Endothelial cell of umbilical vein (primary cell): Measurements from ENCODE around the gene LTBP1. TPM values are rescaled to one million over a fixed set of nuclear protein-coding genes. Genes with fewer than 3 reads are reported as not detected.
A peak's percentile ranks its signal among the peaks of the same experiment; 100 is the strongest.

Experiments
- BruUV-seq: library from RNA; stranded (reverse); fragments of 400-500 nt; replicated peaks from 2 replicates; lab custom pipeline; 2021; lab: Mats Ljungman, UMichigan
- CTCF ChIA-PET: fragments of 300-600, 350-600 bp; sonication (Branson Sonifier 250); formaldehyde crosslinking; loops from one replicate; lab custom pipeline; 2021; ENCODE audit warnings: antibody characterized with exemption, inconsistent platforms; lab: Charles Lee
- POLR2A ChIA-PET: fragments of 300-600, 350-600 bp; sonication (Branson Sonifier 250); formaldehyde crosslinking; loops from one replicate; lab custom pipeline; 2021; ENCODE audit warnings: antibody characterized with exemption, inconsistent platforms; lab: Charles Lee
- DNase-seq: peaks from one replicate; pipeline ENCODE4 v3.0.0-alpha.2; 2011; ENCODE audit warnings: low read depth, low spot score
- FAIRE-seq: peaks from 2 replicates; lab custom pipeline; 2011; peaks lifted over from hg19 to GRCh38; lab: Jason Lieb, UNC
- H2AFZ ChIP-seq: 2 replicates; pipeline ENCODE4 v1.6.0; 2012; ENCODE audit warnings: low read depth, low read length, control low read depth, inconsistent platforms
- H3K27ac ChIP-seq: 2 replicates; pipeline ENCODE4 v1.5.1; 2011; ENCODE audit warnings: low read depth, mild to moderate bottlenecking, control low read depth, low read length, moderate library complexity; ENCODE audit not compliant: insufficient read depth
- H3K27me3 ChIP-seq, 2 experiments: 2 replicates each; pipeline versions ENCODE4 v1.6.0 to v1.6.1; 2011; ENCODE audit warnings: low read length in 2 of 2, mixed read lengths in 1 of 2; ENCODE audit not compliant: control insufficient read depth in 2 of 2, insufficient read depth in 2 of 2
- H3K36me3 ChIP-seq, 2 experiments: 2 replicates in 1 of 2; 3 replicates in 1 of 2; pipeline ENCODE4 v1.5.1; 2011; ENCODE audit warnings: low read length in 2 of 2, mild to moderate bottlenecking in 1 of 2, moderate library complexity in 1 of 2; ENCODE audit not compliant: control insufficient read depth in 2 of 2, insufficient read depth in 2 of 2; ENCODE audit errors: extremely low read depth in 1 of 2
- H3K4me1 ChIP-seq: 3 replicates; pipeline ENCODE4 v1.5.1; 2011; ENCODE audit warnings: mild to moderate bottlenecking, low read length; ENCODE audit not compliant: control insufficient read depth, insufficient read depth; ENCODE audit errors: extremely low read depth
- H3K4me2 ChIP-seq: 2 replicates; pipeline ENCODE4 v1.6.1; 2011; ENCODE audit warnings: low read length, control low read depth, mixed read lengths; ENCODE audit not compliant: insufficient read depth
- H3K4me3 ChIP-seq, 3 experiments: fragments of 200-600 bp in 1 of 3; sonication (generic), shearing (Covaris generic) in 1 of 3; replicated peaks in 1 of 3; 2 replicates each; pipeline ENCODE4 v1.5.1; 2011 to 2016; ENCODE audit warnings: control low read depth in 3 of 3, low read length in 3 of 3, mild to moderate bottlenecking in 2 of 3, inconsistent platforms in 1 of 3, low read depth in 1 of 3, moderate library complexity in 1 of 3; ENCODE audit not compliant: insufficient read depth in 1 of 3
- H3K79me2 ChIP-seq: 2 replicates; pipeline ENCODE4 v1.6.0; 2012; ENCODE audit warnings: low read length, inconsistent platforms; ENCODE audit not compliant: control insufficient read depth, insufficient read depth
- H3K9ac ChIP-seq: replicated peaks from 2 replicates; pipeline ENCODE3; 2011; ENCODE audit warnings: low read length, control low read depth; ENCODE audit not compliant: insufficient read depth; ENCODE audit errors: extremely low read depth
- H3K9me1 ChIP-seq: replicated peaks from 3 replicates; pipeline ENCODE4 v1.6.0; 2011; ENCODE audit warnings: mild to moderate bottlenecking, low read length; ENCODE audit not compliant: control insufficient read depth, insufficient read depth; ENCODE audit errors: extremely low read depth
- H3K9me3 ChIP-seq: replicated peaks from 2 replicates; pipeline ENCODE4 v1.5.1; 2012; ENCODE audit warnings: low read length, inconsistent platforms; ENCODE audit not compliant: control insufficient read depth, insufficient read depth
- H4K20me1 ChIP-seq: replicated peaks from 2 replicates; pipeline ENCODE3; 2011; ENCODE audit warnings: mild to moderate bottlenecking, low read length; ENCODE audit not compliant: control insufficient read depth, insufficient read depth; ENCODE audit errors: extremely low read depth
- GATA2 ChIP-seq: IDR thresholded peaks from 2 replicates; pipeline ENCODE4 v1.7.0; 2011; ENCODE audit warnings: low read depth, mild to moderate bottlenecking, moderate library complexity, mixed read lengths, low read length; ENCODE audit not compliant: insufficient read length, insufficient read depth
- MYC ChIP-seq: IDR thresholded peaks from one replicate; pipeline ENCODE4 v1.6.1; 2011; ENCODE audit warnings: mild to moderate bottlenecking, low read depth, low read length
- POLR2AphosphoS5 ChIP-seq: IDR thresholded peaks from 2 replicates; pipeline ENCODE4 v1.6.1; 2012; ENCODE audit warnings: low read depth, mild to moderate bottlenecking, control low read depth, low read length, moderate library complexity; ENCODE audit not compliant: insufficient read depth
- dilution Hi-C: fragments of 300-500 bp; cut with MboI; formaldehyde crosslinking; loops from one replicate; pipeline ENCODE4 v1.15.0; 2019; ENCODE audit warnings: low sequenced_read_pairs; ENCODE audit not compliant: extremely low pct_ligation_motif_present
- intact Hi-C: fragments of 100-400 bp; cut with micrococcal nuclease; formaldehyde crosslinking; loops from one replicate; pipeline ENCODE4 v1.10.0; 2022
- polyA plus RNA-seq, 4 experiments: library from polyadenylated mRNA; depleted of rRNA in 3 of 4; stranded (reverse) in 3 of 4; unstranded in 1 of 4; fragments of >200 nt; gene quantifications; 2 replicates each; pipeline versions ENCODE4 v1.2.1 to v1.2.3, GENCODE V29; 2011 to 2012; ENCODE audit warnings: missing spikeins in 1 of 4
- total RNA-seq: library from RNA; stranded (reverse); gene quantifications from 2 replicates; pipeline ENCODE4 v1.2.3, GENCODE V29; 2021
- TF ChIP-seq, protein P1 (sequence below), 2 donors: IDR thresholded peaks; 1 replicate in 1 of 2; 2 replicates in 1 of 2; pipeline ENCODE4 v1.5.1; 2011; ENCODE audit warnings: low read length in 2 of 2, mild to moderate bottlenecking in 2 of 2, moderate library complexity in 2 of 2, control low read depth in 1 of 2, inconsistent platforms in 1 of 2, low read depth in 1 of 2; ENCODE audit not compliant: insufficient read depth in 1 of 2; ENCODE audit errors: extremely low read depth in 1 of 2

LTBP1 gene
- total and polyA plus RNA-seq, 2 donors (not counting 3 experiments of a cell fraction or from before 2014, with no cell fraction given): 57.4 to 68.2 TPM

DNA sequence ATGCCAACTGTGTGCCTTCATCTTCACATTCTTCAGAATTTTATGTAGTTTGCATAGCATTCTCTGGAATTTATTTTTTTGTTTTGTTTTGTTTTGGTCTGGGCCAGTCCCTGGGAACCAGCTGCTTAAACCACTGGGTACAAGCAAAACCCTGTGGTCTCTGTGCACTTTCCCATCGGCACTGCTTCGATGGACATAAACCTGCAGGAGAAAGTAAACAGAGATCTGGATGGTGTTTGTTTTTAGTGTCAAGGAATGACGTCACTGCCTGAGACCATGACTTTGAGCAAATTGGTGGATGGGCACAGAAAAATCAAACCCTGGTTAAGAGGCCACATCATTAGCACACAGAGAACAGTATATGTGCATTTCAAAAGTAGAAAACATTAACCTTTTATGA, 465.0 kb downstream of the LTBP1 start:
- POLR2A ChIA-PET: no interaction called here
- CTCF ChIA-PET: interaction anchor here (1.4 to 7.2 kb wide), 8 partner anchors 9 to 187 kb away, joined by 5 to 154 read pairs (median 16); partner anchors contain the start of gene FAM98A
- H3K79me2 ChIP-seq: no peaks in the 10 kb centered on the region
- H3K4me1 ChIP-seq: peaks cover 4% of the 10 kb centered on the region
- H3K27ac ChIP-seq: no peak overlapping the region
- no peaks in the 10 kb centered on the region for H3K27me3 ChIP-seq
- H3K4me3 ChIP-seq: no peak overlapping the region
- no TSS peak for BruUV-seq
- H3K36me3 ChIP-seq: no peaks in the 10 kb centered on the region
- TF ChIP-seq POLR2AphosphoS5 (no peak), MYC (no peak)
- H2AFZ ChIP-seq: no peak overlapping the region
- H4K20me1 ChIP-seq: no peaks in the 10 kb centered on the region
- no peak overlapping the region for H3K4me2 ChIP-seq
- no peak for FAIRE-seq
- no peaks in the 10 kb centered on the region for H3K9me3 ChIP-seq
- DNase-seq: no peak
- H3K9ac ChIP-seq: no peak overlapping the region
- intact Hi-C loops: loop anchor here (2.0 kb wide), 1 partner anchor 65 kb away; the partner anchor contains the start of gene RASGRP3
- H3K9me1 ChIP-seq: no peaks in the 10 kb centered on the region
- dilution Hi-C loops: no loop called here

DNA sequence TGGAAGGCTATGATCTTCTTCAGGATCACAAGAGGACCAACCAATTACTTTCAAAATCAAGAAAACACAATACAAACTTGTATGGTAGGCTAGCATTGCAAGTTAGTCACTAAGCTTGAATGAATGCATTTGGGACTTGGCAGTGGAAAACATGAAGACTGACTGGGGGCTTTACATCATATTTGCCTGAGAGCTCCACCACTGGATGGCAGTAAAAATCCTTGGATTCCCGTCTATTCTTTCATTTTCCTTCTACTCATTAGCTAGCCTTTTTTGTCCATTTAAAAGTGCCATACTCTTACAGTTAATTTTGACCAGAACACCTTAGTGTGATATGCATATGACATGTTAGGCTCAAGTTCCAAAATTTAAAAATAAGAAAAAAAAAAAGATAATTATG, 466.2 kb downstream of the LTBP1 start:
- H3K4me3 ChIP-seq: no peak overlapping the region
- H3K79me2 ChIP-seq: no peaks in the 10 kb centered on the region
- no peaks in the 10 kb centered on the region for H3K36me3 ChIP-seq
- no peaks in the 10 kb centered on the region for H3K9me3 ChIP-seq
- dilution Hi-C loops: no loop called here
- intact Hi-C loops: loop anchor here (1.0 to 2.0 kb wide), 3 partner anchors 28 to 170 kb away; partner anchors contain the start of gene RASGRP3
- H3K4me1 ChIP-seq: peaks cover 11% of the 10 kb centered on the region
- no peak for TF ChIP-seq GATA2
- TF ChIP-seq, protein P1, sequence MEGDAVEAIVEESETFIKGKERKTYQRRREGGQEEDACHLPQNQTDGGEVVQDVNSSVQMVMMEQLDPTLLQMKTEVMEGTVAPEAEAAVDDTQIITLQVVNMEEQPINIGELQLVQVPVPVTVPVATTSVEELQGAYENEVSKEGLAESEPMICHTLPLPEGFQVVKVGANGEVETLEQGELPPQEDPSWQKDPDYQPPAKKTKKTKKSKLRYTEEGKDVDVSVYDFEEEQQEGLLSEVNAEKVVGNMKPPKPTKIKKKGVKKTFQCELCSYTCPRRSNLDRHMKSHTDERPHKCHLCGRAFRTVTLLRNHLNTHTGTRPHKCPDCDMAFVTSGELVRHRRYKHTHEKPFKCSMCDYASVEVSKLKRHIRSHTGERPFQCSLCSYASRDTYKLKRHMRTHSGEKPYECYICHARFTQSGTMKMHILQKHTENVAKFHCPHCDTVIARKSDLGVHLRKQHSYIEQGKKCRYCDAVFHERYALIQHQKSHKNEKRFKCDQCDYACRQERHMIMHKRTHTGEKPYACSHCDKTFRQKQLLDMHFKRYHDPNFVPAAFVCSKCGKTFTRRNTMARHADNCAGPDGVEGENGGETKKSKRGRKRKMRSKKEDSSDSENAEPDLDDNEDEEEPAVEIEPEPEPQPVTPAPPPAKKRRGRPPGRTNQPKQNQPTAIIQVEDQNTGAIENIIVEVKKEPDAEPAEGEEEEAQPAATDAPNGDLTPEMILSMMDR (IDR thresholded peaks at IDR 0.05; ENCODE audit: extremely low read depth in 1 of 2, insufficient read depth in 1 of 2, low read depth in 1 of 2, low read length in 2 of 2): peak; percentile 41 to 57
- ChIA-PET POLR2A (no interaction called here), CTCF (interaction anchor here (0.6 to 7.2 kb wide), 22 partner anchors 10 to 1263 kb away, joined by 3 to 154 read pairs (median 5); partner anchors contain the start of gene FAM98A)
- H3K9me1 ChIP-seq: no peaks in the 10 kb centered on the region
- no peak overlapping the region for H2AFZ ChIP-seq
- H3K4me2 ChIP-seq: no peak overlapping the region
- H3K27ac ChIP-seq: no peak overlapping the region
- BruUV-seq: no TSS peak
- no peaks in the 10 kb centered on the region for H3K27me3 ChIP-seq
- no peaks in the 10 kb centered on the region for H4K20me1 ChIP-seq
- no peak overlapping the region for H3K9ac ChIP-seq
- DNase-seq: peak; percentile 82
- peak; percentile 79 for FAIRE-seq
